PFSK-1 (cell line): ENCODE data around the gene INSYN2B.

ENCODE experiments used
- FOXP2 ChIP-seq: optimal IDR thresholded peaks from 2 replicates; pipeline ENCODE3; 2011; ENCODE audit warnings: borderline replicate concordance, control low read depth, inconsistent platforms; ENCODE audit not compliant: insufficient read depth; ENCODE audit errors: extremely low read length, extremely low read depth
- POLR2AphosphoS5 ChIP-seq: IDR thresholded peaks from 2 replicates; pipeline ENCODE4 v1.6.1; 2012; ENCODE audit warnings: low read depth, mild to moderate bottlenecking, control low read depth, low read length, moderate library complexity
- REST ChIP-seq, 2 experiments: IDR thresholded peaks; 2 replicates each; pipeline versions ENCODE4 v1.6.1 to v1.8.0; 2011 to 2012; ENCODE audit warnings: low read depth in 2 of 2, low read length in 2 of 2, control low read depth in 1 of 2, inconsistent platforms in 1 of 2, mild to moderate bottlenecking in 1 of 2, moderate library complexity in 1 of 2; ENCODE audit not compliant: insufficient read depth in 1 of 2

- TF ChIP-seq POLR2AphosphoS5 (no peak), REST (IDR thresholded peaks at IDR 0.05; ENCODE audit: insufficient read depth in 1 of 2, low read depth in 2 of 2, low read length in 2 of 2) (no peak), FOXP2 (no peak)
Measured at GRCh38 chr5:169958278-169958677, 22.0 kb downstream of the INSYN2B start.
